Hematopoietic multipotent progenitor cell treated with erythropoietin and hydrocortisone succinate and interleukin-3 and kit ligand, for 6 days (in vitro differentiated cells): ENCODE measurements around the gene EPHB3.

Source experiments
- DNase-seq: peaks from one replicate; pipeline ENCODE4 v3.0.0-alpha.2; 2015

Gene EPHB3

GRCh38 chr3:184582646-184583577 lies 21.3 kb downstream of the EPHB3 start:
- no peak for DNase-seq

- DNase-seq = no peak
Measured at GRCh38 chr3:184583578-184584451, 22.2 kb downstream of the EPHB3 start.

DNA sequence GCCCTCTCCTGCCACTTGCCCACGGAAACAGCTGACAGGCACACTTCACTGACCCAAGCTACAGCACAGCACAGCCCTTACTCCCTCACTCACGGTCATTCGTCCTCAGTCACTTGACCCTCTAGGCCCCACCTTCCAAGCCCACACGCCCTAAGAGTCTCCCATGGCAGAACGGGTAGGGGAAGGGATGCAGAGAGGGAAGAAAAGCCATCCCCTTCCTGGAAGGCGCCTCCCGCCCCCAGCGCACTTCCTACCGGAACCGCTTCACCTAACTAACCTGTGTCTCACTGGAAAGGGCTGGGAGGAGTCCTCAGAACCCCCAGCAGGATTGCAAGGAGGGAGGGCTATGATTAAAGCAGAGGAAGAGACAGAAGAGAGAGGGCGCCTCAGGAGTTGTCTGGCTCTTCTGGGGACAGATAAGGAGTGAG lies 22.9 kb downstream of the EPHB3 start:
- DNase-seq = no peak

- no peak for DNase-seq
Measured at GRCh38 chr3:184585545-184585944, 24.0 kb downstream of the EPHB3 start.

GRCh38 chr3:184586851-184587250 lies 25.3 kb downstream of the EPHB3 start:
- no peak for DNase-seq

DNA sequence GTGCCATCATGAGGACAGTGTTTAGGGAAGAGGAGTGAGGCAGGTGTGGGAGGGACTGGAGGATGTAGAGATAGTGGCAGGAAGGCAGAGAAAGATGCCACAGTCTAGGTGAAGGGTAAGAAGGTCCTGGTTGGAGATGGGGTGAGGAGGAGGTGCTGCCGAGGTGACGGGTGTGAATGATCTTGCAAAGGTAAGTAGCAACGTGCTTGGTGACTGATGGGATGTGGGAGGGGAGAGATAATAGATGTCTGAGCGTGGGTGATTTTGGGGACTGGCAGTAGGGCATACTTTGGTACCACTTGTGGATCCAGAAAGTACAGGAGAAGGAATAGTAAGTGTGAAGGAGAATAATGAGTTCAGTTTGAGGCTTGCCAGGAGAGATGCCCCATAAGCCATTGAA lies 27.2 kb downstream of the EPHB3 start:
- no peak for DNase-seq

GRCh38 chr3:184590795-184591194 lies 29.2 kb downstream of the EPHB3 start:
- no peak for DNase-seq

DNA sequence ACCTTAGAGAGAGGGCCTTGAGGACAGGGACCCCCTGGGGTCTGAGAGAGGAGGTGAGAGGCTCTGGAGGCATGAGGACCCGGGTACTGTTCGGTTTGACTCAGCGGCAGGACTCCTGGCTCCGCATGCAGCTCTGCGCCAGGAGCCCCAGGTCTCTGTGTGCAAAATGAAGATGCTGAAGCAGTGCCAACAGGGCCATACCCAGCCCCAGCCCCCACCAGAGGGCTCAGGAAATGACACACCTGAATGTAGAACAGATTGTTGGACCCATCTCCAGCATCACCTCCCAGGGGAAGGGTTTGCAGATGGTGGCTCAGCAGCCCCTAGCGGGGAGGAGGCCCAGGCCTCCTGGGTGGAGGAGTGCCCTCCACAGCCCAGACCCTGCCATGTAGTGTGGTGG lies 30.2 kb downstream of the EPHB3 start:
- no peak for DNase-seq

GRCh38 chr3:184592371-184593219 lies 31.0 kb downstream of the EPHB3 start:
- DNase-seq = no peak

GRCh38 chr3:184593220-184593927 lies 31.8 kb downstream of the EPHB3 start:
- DNase-seq = no peak

DNA sequence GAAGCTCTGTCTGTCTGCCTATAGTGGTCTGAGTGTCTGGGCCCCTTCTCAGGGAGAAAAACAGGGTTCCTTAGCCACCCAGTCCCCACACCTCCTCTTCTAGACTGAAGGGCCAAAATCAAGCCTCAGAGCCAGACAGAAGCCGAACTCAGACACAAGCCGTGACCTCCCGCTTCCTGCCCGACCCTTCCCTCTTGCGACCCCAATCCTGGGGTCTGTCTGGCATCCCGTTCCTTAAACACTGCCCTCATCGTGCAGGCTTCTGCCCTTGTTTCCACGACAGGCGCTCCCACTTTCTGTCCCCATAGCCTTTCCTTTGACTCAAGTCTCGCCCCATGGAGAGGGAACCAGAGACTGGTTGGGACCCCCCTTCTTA lies 32.3 kb downstream of the EPHB3 start:
- no peak for DNase-seq

- no peak for DNase-seq
Measured at GRCh38 chr3:184594371-184595001, 32.9 kb downstream of the EPHB3 start.

GRCh38 chr3:184595726-184596125 lies 34.1 kb downstream of the EPHB3 start:
- DNase-seq = no peak

- no peak for DNase-seq
Measured at GRCh38 chr3:184596233-184596632, 34.6 kb downstream of the EPHB3 start.

- no peak for DNase-seq
Measured at GRCh38 chr3:184596886-184597575, 35.4 kb downstream of the EPHB3 start.

DNA sequence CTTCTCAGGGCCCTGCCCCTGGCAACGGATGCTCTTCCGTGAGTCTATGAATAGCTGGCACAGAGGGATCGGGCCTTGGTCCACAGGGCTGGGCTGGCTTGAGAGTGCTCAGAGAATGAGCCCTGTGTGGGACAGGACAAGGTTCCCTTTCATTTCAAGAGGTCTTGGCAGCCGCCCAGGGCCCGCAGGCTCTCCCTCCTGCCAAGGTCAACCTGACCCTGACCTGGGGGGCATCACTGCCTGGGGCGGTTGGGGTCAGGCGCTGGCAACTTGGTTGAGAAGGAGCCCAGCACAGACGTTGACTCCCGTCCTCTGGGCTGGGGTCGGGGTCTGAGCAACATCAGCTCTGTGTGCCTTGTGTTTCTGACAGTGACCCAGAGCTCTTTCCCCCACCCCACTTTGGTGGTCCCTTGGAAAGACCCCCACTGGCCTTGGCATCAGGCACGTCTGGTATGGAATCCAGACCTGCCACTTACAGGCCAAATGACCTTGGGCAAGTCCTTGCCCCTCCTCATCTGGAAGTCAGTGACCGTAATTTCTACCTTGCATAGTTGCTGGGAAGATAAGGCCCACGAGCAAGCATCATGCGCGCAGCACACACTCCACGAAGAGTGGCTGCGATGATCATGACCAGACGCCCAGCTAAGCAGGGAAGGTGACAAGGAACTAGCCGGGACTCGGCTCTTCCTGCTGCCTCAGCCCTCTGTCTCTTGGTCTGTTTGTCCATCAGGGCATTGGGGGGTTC lies 36.4 kb downstream of the EPHB3 start:
- no peak for DNase-seq

DNA sequence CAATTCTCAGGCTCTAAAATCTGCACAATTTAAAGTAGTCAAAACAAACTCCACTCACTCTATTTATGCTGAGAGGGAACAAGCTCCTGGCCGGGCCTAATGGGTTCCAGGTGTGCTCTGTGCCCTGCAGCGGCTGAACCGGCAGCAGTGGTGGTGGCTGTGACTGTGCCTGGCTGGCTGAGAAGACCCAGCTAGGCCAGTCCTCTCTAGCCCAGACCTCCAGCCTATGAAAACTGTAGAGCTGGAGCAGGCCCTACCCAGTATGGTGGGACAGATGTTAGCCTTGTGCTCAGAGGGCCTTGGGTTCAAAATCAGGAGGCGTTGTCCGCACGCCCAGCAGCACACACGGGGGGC lies 37.0 kb downstream of the EPHB3 start:
- DNase-seq = no peak

- no peak for DNase-seq
Measured at GRCh38 chr3:184599143-184599542, 37.6 kb downstream of the EPHB3 start.

DNA sequence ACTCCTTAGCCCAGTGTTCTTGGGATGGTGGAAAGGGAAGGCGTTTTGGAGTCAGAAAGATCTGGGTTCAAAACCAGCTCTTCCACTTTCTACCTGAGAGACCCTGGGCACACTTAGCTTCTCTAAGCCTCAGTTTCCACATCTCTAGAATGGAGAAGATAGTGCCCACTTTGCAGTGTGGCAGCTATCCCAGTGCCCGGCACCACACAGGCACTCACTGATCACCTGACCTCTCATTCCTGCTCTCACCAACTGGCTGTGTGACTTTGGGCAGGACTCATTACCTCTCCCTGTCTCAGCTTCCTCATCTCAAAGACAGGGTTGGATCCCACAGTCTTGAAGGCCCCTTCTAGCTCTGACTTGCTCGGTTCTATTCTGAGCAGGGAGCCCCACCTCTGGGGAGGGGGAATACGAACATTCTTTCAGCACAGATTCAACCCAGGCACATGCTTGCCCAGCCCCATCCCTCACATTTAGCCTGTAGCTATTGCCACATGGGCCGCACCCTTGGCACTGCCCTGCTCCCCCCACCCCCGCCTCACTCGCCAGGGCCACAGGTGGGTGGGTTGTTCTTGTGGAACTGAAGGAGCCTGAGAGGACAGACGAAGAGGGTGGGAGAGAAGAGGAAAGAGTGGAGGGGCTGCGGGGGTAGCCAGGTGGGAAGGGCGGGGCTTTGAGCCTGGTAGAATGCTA lies 39.2 kb downstream of the EPHB3 start:
- no peak for DNase-seq
